HK-2 (cell line): Measurements from ENCODE around the gene OLIG1.

Experiments
- DNase-seq: peaks from one replicate; pipeline ENCODE4 v3.0.0-alpha.2; 2018; ENCODE audit not compliant: unreplicated experiment

The OLIG1 gene

GRCh38 chr21:33101300-33101911 lies 31.5 kb downstream of the OLIG1 start:
- peak; percentile 16 for DNase-seq

- no peak for DNase-seq
These were observed 35.1 kb downstream of the OLIG1 start for GRCh38 chr21:33105088-33105487.

GRCh38 chr21:33108228-33108627 lies 38.3 kb downstream of the OLIG1 start:
- DNase-seq = no peak

GRCh38 chr21:33109574-33110339 lies 39.8 kb downstream of the OLIG1 start:
- no peak for DNase-seq

GRCh38 chr21:33110340-33110715 lies 40.4 kb downstream of the OLIG1 start:
- DNase-seq = no peak

- no peak for DNase-seq
These were observed 41.6 kb downstream of the OLIG1 start for GRCh38 chr21:33111577-33111976.

GRCh38 chr21:33112151-33112550 lies 42.2 kb downstream of the OLIG1 start:
- DNase-seq = no peak

DNA sequence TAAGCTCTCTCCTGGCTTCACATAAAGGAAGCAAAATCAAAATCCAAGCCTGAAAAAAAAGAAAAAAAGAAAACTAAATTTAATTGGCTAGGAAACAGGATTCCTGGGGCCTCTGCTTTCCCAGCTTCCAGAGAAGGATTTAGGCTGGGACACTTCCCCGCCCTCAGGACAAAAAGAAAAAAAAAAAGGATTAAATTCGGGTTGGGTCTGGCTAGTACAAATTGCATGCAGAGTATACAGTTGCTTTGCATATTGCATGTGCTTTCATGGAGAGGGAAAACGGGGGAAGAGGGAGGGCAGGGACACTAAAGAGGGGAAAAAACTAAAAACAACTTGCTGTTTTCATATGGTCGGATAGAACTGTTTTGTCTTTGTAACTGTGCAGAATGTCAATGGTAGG lies 42.7 kb downstream of the OLIG1 start:
- no peak for DNase-seq

- no peak for DNase-seq
These were observed 43.2 kb downstream of the OLIG1 start for GRCh38 chr21:33113131-33113530.

GRCh38 chr21:33114276-33114675 lies 44.3 kb downstream of the OLIG1 start:
- DNase-seq = no peak

- DNase-seq = no peak
These were observed 45.9 kb downstream of the OLIG1 start for GRCh38 chr21:33115631-33116510.

- DNase-seq = no peak
These were observed 46.7 kb downstream of the OLIG1 start for GRCh38 chr21:33116676-33117075.

- no peak for DNase-seq
These were observed 47.4 kb downstream of the OLIG1 start for GRCh38 chr21:33117101-33117888.
